Measurements from ENCODE around the gene PIGS.

Gene PIGS

GRCh38 chr17:28521311-28522085 lies 49.8 kb downstream of the PIGS start:
- Histone ChIP-seq H3K4me3 (ENCODE audit: insufficient read depth, low read depth, low read length) (peak overlapping the region; percentile 10), H3K27ac (ENCODE audit: insufficient read depth, low read depth, low read length, poor library complexity, severe bottlenecking) (no peak overlapping the region), H3K4me1 (ENCODE audit: control insufficient read depth, insufficient read depth, low read length) (peaks cover 6% of the 10 kb centered on the region), H3K27me3 (ENCODE audit: control insufficient read depth, insufficient read depth, low read length, poor library complexity, severe bottlenecking) (no peaks in the 10 kb centered on the region), H3K36me3 (ENCODE audit: control insufficient read depth, insufficient read depth, low read length) (no peaks in the 10 kb centered on the region), H3K9me3 (ENCODE audit: control insufficient read depth, low read length) (no peaks in the 10 kb centered on the region)
- WGBS, 2 experiments, result 39 to 46% methylated on average over 21 of the region's 21 CpGs

GRCh38 chr17:28520687-28521086 lies 50.6 kb downstream of the PIGS start:
- no peaks in the 10 kb centered on the region for H3K9me3 ChIP-seq (ENCODE audit: control insufficient read depth, low read length)
- H3K27ac ChIP-seq (ENCODE audit: insufficient read depth, low read depth, low read length, poor library complexity, severe bottlenecking), result no peak overlapping the region

GRCh38 chr17:28519236-28519635 lies 52.1 kb downstream of the PIGS start:
- no peak overlapping the region for H3K4me3 ChIP-seq (ENCODE audit: insufficient read depth, low read depth, low read length)
- H3K27me3 ChIP-seq (ENCODE audit: control insufficient read depth, insufficient read depth, low read length, poor library complexity, severe bottlenecking), result no peaks in the 10 kb centered on the region
- peaks cover 6% of the 10 kb centered on the region for H3K4me1 ChIP-seq (ENCODE audit: control insufficient read depth, insufficient read depth, low read length)
- 89 to 91% methylated on average over 5 of the region's 5 CpGs for WGBS, 2 experiments
- H3K9me3 ChIP-seq (ENCODE audit: control insufficient read depth, low read length), result no peaks in the 10 kb centered on the region
- no peaks in the 10 kb centered on the region for H3K36me3 ChIP-seq (ENCODE audit: control insufficient read depth, insufficient read depth, low read length)
- no peak overlapping the region for H3K27ac ChIP-seq (ENCODE audit: insufficient read depth, low read depth, low read length, poor library complexity, severe bottlenecking)

More at GRCh38 chr17:28520687-28521086, 50.6 kb downstream of the PIGS start:
- Histone ChIP-seq H3K4me1 (ENCODE audit: control insufficient read depth, insufficient read depth, low read length) (peaks cover 6% of the 10 kb centered on the region), H3K36me3 (ENCODE audit: control insufficient read depth, insufficient read depth, low read length) (no peaks in the 10 kb centered on the region), H3K27me3 (ENCODE audit: control insufficient read depth, insufficient read depth, low read length, poor library complexity, severe bottlenecking) (no peaks in the 10 kb centered on the region), H3K4me3 (ENCODE audit: insufficient read depth, low read depth, low read length) (peak overlapping the region; percentile 10)
- 73 to 74% methylated on average over 6 of the region's 6 CpGs for WGBS, 2 experiments

GRCh38 chr17:28518578-28518977 lies 52.7 kb downstream of the PIGS start:
- peaks cover 6% of the 10 kb centered on the region for H3K4me1 ChIP-seq (ENCODE audit: control insufficient read depth, insufficient read depth, low read length)
- H3K36me3 ChIP-seq (ENCODE audit: control insufficient read depth, insufficient read depth, low read length), result no peaks in the 10 kb centered on the region
- no peak overlapping the region for H3K4me3 ChIP-seq (ENCODE audit: insufficient read depth, low read depth, low read length)
- WGBS, 2 experiments, result 89 to 94% methylated on average over 7 of the region's 7 CpGs
- no peaks in the 10 kb centered on the region for H3K9me3 ChIP-seq (ENCODE audit: control insufficient read depth, low read length)
- H3K27ac ChIP-seq (ENCODE audit: insufficient read depth, low read depth, low read length, poor library complexity, severe bottlenecking), result no peak overlapping the region
- H3K27me3 ChIP-seq (ENCODE audit: control insufficient read depth, insufficient read depth, low read length, poor library complexity, severe bottlenecking), result no peaks in the 10 kb centered on the region

GRCh38 chr17:28518132-28518531 lies 53.2 kb downstream of the PIGS start:
- H3K9me3 ChIP-seq (ENCODE audit: control insufficient read depth, low read length), result no peaks in the 10 kb centered on the region
- WGBS, 2 experiments, result 89 to 92% methylated on average over 6 of the region's 6 CpGs
- H3K4me3 ChIP-seq (ENCODE audit: insufficient read depth, low read depth, low read length), result no peak overlapping the region
- no peak overlapping the region for H3K27ac ChIP-seq (ENCODE audit: insufficient read depth, low read depth, low read length, poor library complexity, severe bottlenecking)
- no peaks in the 10 kb centered on the region for H3K36me3 ChIP-seq (ENCODE audit: control insufficient read depth, insufficient read depth, low read length)
- H3K4me1 ChIP-seq (ENCODE audit: control insufficient read depth, insufficient read depth, low read length), result peaks cover 6% of the 10 kb centered on the region
- H3K27me3 ChIP-seq (ENCODE audit: control insufficient read depth, insufficient read depth, low read length, poor library complexity, severe bottlenecking), result no peaks in the 10 kb centered on the region

GRCh38 chr17:28515518-28515917 lies 55.8 kb downstream of the PIGS start:
- H3K27me3 ChIP-seq (ENCODE audit: control insufficient read depth, insufficient read depth, low read length, poor library complexity, severe bottlenecking), result no peaks in the 10 kb centered on the region
- H3K4me3 ChIP-seq (ENCODE audit: insufficient read depth, low read depth, low read length), result no peak overlapping the region
- no peaks in the 10 kb centered on the region for H3K9me3 ChIP-seq (ENCODE audit: control insufficient read depth, low read length)
- no peaks in the 10 kb centered on the region for H3K4me1 ChIP-seq (ENCODE audit: control insufficient read depth, insufficient read depth, low read length)
- 88 to 91% methylated on average over 1 of the region's 1 CpG for WGBS, 2 experiments
- H3K36me3 ChIP-seq (ENCODE audit: control insufficient read depth, insufficient read depth, low read length), result no peaks in the 10 kb centered on the region
- H3K27ac ChIP-seq (ENCODE audit: insufficient read depth, low read depth, low read length, poor library complexity, severe bottlenecking), result no peak overlapping the region

- H3K4me1 ChIP-seq (ENCODE audit: control insufficient read depth, insufficient read depth, low read length), result peaks cover 3% of the 10 kb centered on the region
- no peaks in the 10 kb centered on the region for H3K9me3 ChIP-seq (ENCODE audit: control insufficient read depth, low read length)
- 82 to 83% methylated on average over 16 of the region's 16 CpGs for WGBS, 2 experiments
- H3K36me3 ChIP-seq (ENCODE audit: control insufficient read depth, insufficient read depth, low read length), result no peaks in the 10 kb centered on the region
- no peak overlapping the region for H3K27ac ChIP-seq (ENCODE audit: insufficient read depth, low read depth, low read length, poor library complexity, severe bottlenecking)
- no peaks in the 10 kb centered on the region for H3K27me3 ChIP-seq (ENCODE audit: control insufficient read depth, insufficient read depth, low read length, poor library complexity, severe bottlenecking)
- no peak overlapping the region for H3K4me3 ChIP-seq (ENCODE audit: insufficient read depth, low read depth, low read length)
Measured at GRCh38 chr17:28514561-28515002, 56.7 kb downstream of the PIGS start.

- no peak overlapping the region for H3K27ac ChIP-seq (ENCODE audit: insufficient read depth, low read depth, low read length, poor library complexity, severe bottlenecking)
- 86 to 87% methylated on average over 7 of the region's 7 CpGs for WGBS, 2 experiments
- no peaks in the 10 kb centered on the region for H3K36me3 ChIP-seq (ENCODE audit: control insufficient read depth, insufficient read depth, low read length)
- peaks cover 4% of the 10 kb centered on the region for H3K4me1 ChIP-seq (ENCODE audit: control insufficient read depth, insufficient read depth, low read length)
- H3K4me3 ChIP-seq (ENCODE audit: insufficient read depth, low read depth, low read length), result no peak overlapping the region
- H3K27me3 ChIP-seq (ENCODE audit: control insufficient read depth, insufficient read depth, low read length, poor library complexity, severe bottlenecking), result no peaks in the 10 kb centered on the region
- H3K9me3 ChIP-seq (ENCODE audit: control insufficient read depth, low read length), result no peaks in the 10 kb centered on the region
Measured at GRCh38 chr17:28513476-28513875, 57.8 kb downstream of the PIGS start.

GRCh38 chr17:28511858-28512461 lies 59.4 kb downstream of the PIGS start:
- H3K4me1 ChIP-seq (ENCODE audit: control insufficient read depth, insufficient read depth, low read length), result peaks cover 4% of the 10 kb centered on the region
- no peaks in the 10 kb centered on the region for H3K9me3 ChIP-seq (ENCODE audit: control insufficient read depth, low read length)
- no peaks in the 10 kb centered on the region for H3K36me3 ChIP-seq (ENCODE audit: control insufficient read depth, insufficient read depth, low read length)
- no peaks in the 10 kb centered on the region for H3K27me3 ChIP-seq (ENCODE audit: control insufficient read depth, insufficient read depth, low read length, poor library complexity, severe bottlenecking)
- WGBS, 2 experiments, result 88 to 94% methylated on average over 3 of the region's 3 CpGs
- H3K4me3 ChIP-seq (ENCODE audit: insufficient read depth, low read depth, low read length), result no peak overlapping the region
- no peak overlapping the region for H3K27ac ChIP-seq (ENCODE audit: insufficient read depth, low read depth, low read length, poor library complexity, severe bottlenecking)

- no peak overlapping the region for H3K4me3 ChIP-seq (ENCODE audit: insufficient read depth, low read depth, low read length)
- WGBS, 2 experiments, result 84 to 87% methylated on average over 7 of the region's 7 CpGs
- peaks cover 4% of the 10 kb centered on the region for H3K4me1 ChIP-seq (ENCODE audit: control insufficient read depth, insufficient read depth, low read length)
- no peaks in the 10 kb centered on the region for H3K9me3 ChIP-seq (ENCODE audit: control insufficient read depth, low read length)
- no peaks in the 10 kb centered on the region for H3K27me3 ChIP-seq (ENCODE audit: control insufficient read depth, insufficient read depth, low read length, poor library complexity, severe bottlenecking)
- H3K27ac ChIP-seq (ENCODE audit: insufficient read depth, low read depth, low read length, poor library complexity, severe bottlenecking), result no peak overlapping the region
- no peaks in the 10 kb centered on the region for H3K36me3 ChIP-seq (ENCODE audit: control insufficient read depth, insufficient read depth, low read length)
Measured at GRCh38 chr17:28509789-28510188, 61.5 kb downstream of the PIGS start.
